A549 (cell line): ENCODE measurements around the gene SMURF1.
"Not testable (repeated sequence)": the region's sequence is repeated elsewhere in the genome, so short reads cannot be mapped to it uniquely, and the experiment has no call there.

Experiments used
- POLR2A ChIP-seq: IDR thresholded peaks from 2 replicates; pipeline ENCODE4 v1.6.1; 2012; ENCODE audit warnings: mild to moderate bottlenecking, low read length
- TF ChIP-seq, protein P1 (sequence below): fragments of >200 bp; sonication (Bioruptor Twin); formaldehyde crosslinking; IDR thresholded peaks from 3 replicates; pipeline ENCODE4 v1.5.1; 2016

DNA sequence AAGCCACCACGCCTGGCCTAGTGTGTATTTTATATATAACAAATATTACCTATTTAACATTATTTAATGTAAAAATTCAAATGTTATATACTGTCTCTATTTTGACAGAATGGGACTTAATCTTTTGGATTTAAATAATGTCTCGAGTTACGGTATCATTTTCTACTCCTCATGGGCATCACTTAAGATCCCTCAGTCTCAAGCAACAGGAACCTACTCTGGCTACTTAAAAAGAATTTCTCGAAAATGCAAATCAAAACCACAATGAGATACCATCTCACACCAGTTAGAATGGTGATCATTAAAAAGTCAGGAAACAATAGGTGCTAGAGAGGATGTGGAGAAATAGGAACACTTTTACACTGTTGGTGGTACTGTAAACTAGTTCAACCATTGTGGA lies 19.8 kb upstream of the SMURF1 start:
- TF ChIP-seq, protein P1, sequence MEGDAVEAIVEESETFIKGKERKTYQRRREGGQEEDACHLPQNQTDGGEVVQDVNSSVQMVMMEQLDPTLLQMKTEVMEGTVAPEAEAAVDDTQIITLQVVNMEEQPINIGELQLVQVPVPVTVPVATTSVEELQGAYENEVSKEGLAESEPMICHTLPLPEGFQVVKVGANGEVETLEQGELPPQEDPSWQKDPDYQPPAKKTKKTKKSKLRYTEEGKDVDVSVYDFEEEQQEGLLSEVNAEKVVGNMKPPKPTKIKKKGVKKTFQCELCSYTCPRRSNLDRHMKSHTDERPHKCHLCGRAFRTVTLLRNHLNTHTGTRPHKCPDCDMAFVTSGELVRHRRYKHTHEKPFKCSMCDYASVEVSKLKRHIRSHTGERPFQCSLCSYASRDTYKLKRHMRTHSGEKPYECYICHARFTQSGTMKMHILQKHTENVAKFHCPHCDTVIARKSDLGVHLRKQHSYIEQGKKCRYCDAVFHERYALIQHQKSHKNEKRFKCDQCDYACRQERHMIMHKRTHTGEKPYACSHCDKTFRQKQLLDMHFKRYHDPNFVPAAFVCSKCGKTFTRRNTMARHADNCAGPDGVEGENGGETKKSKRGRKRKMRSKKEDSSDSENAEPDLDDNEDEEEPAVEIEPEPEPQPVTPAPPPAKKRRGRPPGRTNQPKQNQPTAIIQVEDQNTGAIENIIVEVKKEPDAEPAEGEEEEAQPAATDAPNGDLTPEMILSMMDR, result not testable (repeated sequence)
- not testable (repeated sequence) for TF ChIP-seq POLR2A
